K562 (cell line): ENCODE measurements around the gene CATSPER3. TPM values are rescaled to one million over a fixed set of nuclear protein-coding genes. Genes with fewer than 3 reads are reported as not detected.

Source experiments
- ATAC-seq: fragments of 200-7000 bp; cut with Tn5 transposase; 3 replicates; pipeline ENCODE4 v1.9.1; 2020; ENCODE audit warnings: moderate library complexity
- BruUV-seq: library from RNA; stranded (reverse); fragments of 400-500 nt; replicated peaks from 2 replicates; lab custom pipeline; 2021; lab: Mats Ljungman, UMichigan
- CTCF ChIA-PET: fragments of 300-600 bp; formaldehyde crosslinking; extraction: SDS; loops from one replicate; lab custom pipeline; 2021; ENCODE audit warnings: low intra/inter-chr PET ratio; lab: Yijun Ruan, JAX
- POLR2A ChIA-PET: fragments of 300-600, 350-650 bp; sonication (Branson Sonifier 250); formaldehyde crosslinking; extraction: SDS; loops from one replicate; lab custom pipeline; 2021; ENCODE audit warnings: antibody characterized with exemption, inconsistent platforms; lab: Yijun Ruan, JAX
- DNase-seq, 4 experiments: peaks; one replicate each; pipeline versions ENCODE4 v3.0.0 to v3.0.0-alpha.2; 2011 to 2018; ENCODE audit warnings: low spot score in 3 of 4, mixed read lengths in 3 of 4; ENCODE audit errors: extremely low read depth in 1 of 4
- FAIRE-seq: peaks from 2 replicates; lab custom pipeline; 2011; peaks lifted over from hg19 to GRCh38; lab: Jason Lieb, UNC
- H2AFZ ChIP-seq: 2 replicates; pipeline ENCODE4 v1.6.0; 2011; ENCODE audit warnings: low read depth, low read length, control low read depth, inconsistent platforms
- H3K27ac ChIP-seq: fragments of 200-600 bp; 3 replicates; pipeline ENCODE4 v1.8.0; 2011; ENCODE audit warnings: low read depth, mild to moderate bottlenecking, control low read depth, inconsistent platforms, low read length, moderate library complexity, mixed read lengths; ENCODE audit errors: extremely low read depth
- H3K27me3 ChIP-seq, 2 experiments: fragments of 300-600 bp in 1 of 2; 2 replicates in 1 of 2; 3 replicates in 1 of 2; pipeline versions ENCODE4 v1.6.0 to v1.8.0; 2011; ENCODE audit warnings: inconsistent platforms in 2 of 2, low read length in 2 of 2, mild to moderate bottlenecking in 1 of 2, mixed read lengths in 1 of 2, moderate library complexity in 1 of 2; ENCODE audit not compliant: control insufficient read depth in 2 of 2, insufficient read depth in 2 of 2
- H3K36me3 ChIP-seq: fragments of 300-600 bp; 3 replicates; pipeline ENCODE4 v1.8.0; 2011; ENCODE audit warnings: mild to moderate bottlenecking, low read length, inconsistent platforms; ENCODE audit not compliant: control insufficient read depth, insufficient read depth
- H3K4me1 ChIP-seq, 2 experiments: fragments of 200-600 bp in 1 of 2; replicated peaks in 1 of 2; 2 replicates in 1 of 2; 3 replicates in 1 of 2; pipeline versions ENCODE4 v1.5.1 to v1.8.0; 2011; ENCODE audit warnings: inconsistent platforms in 2 of 2, low read length in 2 of 2, mild to moderate bottlenecking in 1 of 2, mixed read lengths in 1 of 2, moderate library complexity in 1 of 2; ENCODE audit not compliant: control insufficient read depth in 2 of 2, insufficient read depth in 2 of 2
- H3K4me2 ChIP-seq: 2 replicates; pipeline ENCODE4 v1.6.1; 2011; ENCODE audit warnings: low read length, control low read depth, inconsistent platforms, mixed read lengths; ENCODE audit not compliant: insufficient read depth
- H3K4me3 ChIP-seq: fragments of 200-600 bp; sonication (generic), shearing (Covaris generic); 2 replicates; pipeline ENCODE4 v1.5.1; 2016; ENCODE audit warnings: control low read depth, inconsistent platforms
- H3K79me2 ChIP-seq: fragments of 200-600 bp; 3 replicates; pipeline ENCODE4 v1.8.0; 2011; ENCODE audit warnings: low read length, inconsistent platforms; ENCODE audit not compliant: control insufficient read depth, insufficient read depth
- H3K9ac ChIP-seq, 2 experiments: 2 replicates each; pipeline versions ENCODE4 v1.6.0 to v1.6.1; 2011; ENCODE audit warnings: low read depth in 2 of 2, low read length in 2 of 2, control low read depth in 1 of 2, inconsistent platforms in 1 of 2, mild to moderate bottlenecking in 1 of 2, mixed read lengths in 1 of 2; ENCODE audit not compliant: insufficient read depth in 1 of 2
- H3K9me1 ChIP-seq: one replicate; pipeline ENCODE4 v1.6.0; 2011; ENCODE audit warnings: inconsistent platforms, mild to moderate bottlenecking, low read length, moderate library complexity; ENCODE audit not compliant: control insufficient read depth, insufficient read depth
- H3K9me3 ChIP-seq: replicated peaks from 2 replicates; pipeline ENCODE4 v1.5.1; 2011; ENCODE audit warnings: low read depth, low read length, inconsistent platforms; ENCODE audit not compliant: control insufficient read depth, insufficient read depth
- H4K20me1 ChIP-seq: replicated peaks from 2 replicates; pipeline ENCODE4 v1.6.1; 2011; ENCODE audit warnings: low read length, inconsistent platforms, mixed read lengths; ENCODE audit not compliant: control insufficient read depth, insufficient read depth
- ELF2 ChIP-seq: fragments of 250-450 bp; sonication (Bioruptor Pico); IDR thresholded peaks from 2 replicates; pipeline ENCODE4 v1.5.0; 2021; ENCODE audit warnings: mild to moderate bottlenecking
- GATA2 ChIP-seq: sonication (generic); formaldehyde crosslinking; IDR thresholded peaks from 2 replicates; pipeline ENCODE4 v1.4.0; 2020; ENCODE audit warnings: mild to moderate bottlenecking, missing genetic modification reagents
- ILF3 ChIP-seq: fragments of 450-650 bp; IDR thresholded peaks from 2 replicates; pipeline ENCODE4 v1.6.1; 2018; ENCODE audit warnings: antibody characterized with exemption, mild to moderate bottlenecking, moderate library complexity, borderline replicate concordance
- POLR2H ChIP-seq: IDR thresholded peaks from 2 replicates; pipeline ENCODE4 v1.6.1; 2016; ENCODE audit warnings: missing genetic modification characterization, low read depth, mild to moderate bottlenecking, control low read depth, missing compliant biosample characterization, moderate library complexity
- SMAD2 ChIP-seq: fragments of 150-350 bp; IDR thresholded peaks from 2 replicates; pipeline ENCODE4 v1.6.1; 2014; ENCODE audit warnings: low read depth, mild to moderate bottlenecking, low read length
- SMARCA5 ChIP-seq: fragments of 450-650 bp; IDR thresholded peaks from 2 replicates; pipeline ENCODE4 v1.6.1; 2016
- XRCC4 ChIP-seq: IDR thresholded peaks from one replicate; pipeline ENCODE4 v1.6.1; 2011; ENCODE audit not compliant: insufficient read depth, insufficient read length; ENCODE audit errors: extremely low read depth
- ZBTB7A ChIP-seq: IDR thresholded peaks from 2 replicates; pipeline ENCODE4 v1.6.1; 2011; ENCODE audit warnings: low read depth, mild to moderate bottlenecking, low read length, moderate library complexity, borderline replicate concordance; ENCODE audit not compliant: control insufficient read depth
- ZNF444 ChIP-seq: fragments of 250-450 bp; sonication (Bioruptor Pico); IDR thresholded peaks from 2 replicates; pipeline ENCODE4 v1.4.0; 2020; ENCODE audit warnings: mild to moderate bottlenecking, moderate library complexity
- ZNF507 ChIP-seq: conservative IDR thresholded peaks from 2 replicates; pipeline ENCODE4 v1.6.1; 2017; ENCODE audit warnings: missing genetic modification characterization, missing compliant biosample characterization
- WGBS: fragments of 100-300 bp; shearing (Covaris generic); methylation state at CpG from one replicate; pipeline ENCODE4 v1.1.6; 2016; ENCODE audit warnings: low coverage, mixed read lengths; ENCODE audit not compliant: insufficient coverage; ENCODE audit errors: missing lambda C conversion rate; 5-methylcytosine and 5-hydroxymethylcytosine counted together
- in situ Hi-C: fragments of 300-500 bp; cut with MboI; formaldehyde crosslinking; loops from 4 replicates; pipeline ENCODE4 v1.15.0; 2018; ENCODE audit warnings: inconsistent platforms, mixed read lengths
- intact Hi-C: fragments of 100-400 bp; cut with micrococcal nuclease; formaldehyde crosslinking; loops from 2 replicates; pipeline ENCODE4 v1.14.2; 2022
- polyA plus RNA-seq, 8 experiments: library from polyadenylated mRNA; depleted of rRNA in 4 of 8; stranded (reverse) in 5 of 8; unstranded in 3 of 8; fragments of >200 nt; fragmentation: Nextera tagmentation in 2 of 8; fragmentation: Illumina TruSeq in 1 of 8; extraction: Ambion mirVana in 2 of 8; extraction: Trizol in 1 of 8; gene quantifications; 2 replicates each; pipeline versions ENCODE4 v1.2.1 to v1.2.3, GENCODE V29; 2011 to 2014; ENCODE audit warnings: inconsistent platforms in 1 of 8, missing spikeins in 1 of 8
- total RNA-seq, 7 experiments: library from RNA; depleted of rRNA in 6 of 7; stranded (reverse); fragments of >200 nt in 6 of 7; fragmentation: Illumina TruSeq in 2 of 7; extraction: Trizol in 2 of 7; gene quantifications; 2 replicates each; pipeline versions ENCODE4 v1.2.1 to v1.2.3, GENCODE V29; 2011 to 2021; ENCODE audit warnings: low replicate concordance in 1 of 7
- TF ChIP-seq, protein P1 (sequence below): fragments of 450-650 bp; IDR thresholded peaks from 2 replicates; pipeline ENCODE4 v1.6.1; 2016; ENCODE audit warnings: borderline replicate concordance
- TF ChIP-seq, protein P2 (sequence below): IDR thresholded peaks from 3 replicates; pipeline ENCODE4 v1.6.1; 2011; ENCODE audit warnings: borderline replicate concordance, mild to moderate bottlenecking, moderate library complexity; ENCODE audit not compliant: insufficient read length; ENCODE audit errors: extremely low read depth
- TF ChIP-seq, protein P3 (sequence below): sonication (generic); formaldehyde crosslinking; IDR thresholded peaks from 2 replicates; pipeline ENCODE4 v1.8.0; 2022; ENCODE audit warnings: mild to moderate bottlenecking, missing genetic modification reagents
- TF ChIP-seq, protein P4 (sequence below): fragments of 250-450 bp; sonication (Bioruptor Pico); IDR thresholded peaks from 2 replicates; pipeline ENCODE4 v1.5.0; 2021; ENCODE audit warnings: mild to moderate bottlenecking, borderline replicate concordance

CATSPER3 gene
- total and polyA plus RNA-seq, 9 of the 15 experiments (the other 6 are each of a cell fraction or from before 2014, with no cell fraction given): 0.14 to 1.5 (median 0.49) TPM

DNA sequence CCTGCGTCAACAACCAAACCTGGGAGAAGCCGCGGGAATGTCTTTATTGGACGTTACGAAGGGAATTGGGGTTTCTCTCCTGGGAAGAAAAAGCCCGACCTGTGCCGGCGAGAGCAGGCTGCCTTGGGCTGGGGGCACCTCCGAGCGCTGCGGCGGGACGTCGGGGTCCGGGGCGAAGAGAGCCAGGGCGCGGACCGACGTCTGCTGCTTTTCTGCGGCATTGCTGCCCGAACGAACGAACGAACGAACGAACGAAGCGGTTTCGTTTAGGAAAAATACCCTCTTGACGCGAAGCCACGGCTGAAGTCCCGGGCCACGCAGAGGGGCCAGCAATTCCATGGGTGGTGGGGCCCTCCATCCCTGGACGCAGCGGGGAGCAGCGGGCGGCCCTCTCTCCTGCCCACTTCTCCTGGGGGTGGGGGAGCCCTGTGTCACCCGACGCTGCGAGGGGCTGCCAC lies 71.1 kb downstream of the CATSPER3 start:
- no TSS peak for BruUV-seq
- ChIA-PET POLR2A (interaction anchor here (0.6 kb wide), 1 partner anchor 994 kb away, joined by 4 read pairs; no protein-coding TSS in a partner anchor), CTCF (no interaction called here)
- no peak overlapping the region for H2AFZ ChIP-seq
- H3K4me1 ChIP-seq: peaks cover 19 to 29% of the 10 kb centered on the region in 2 experiments
- intact Hi-C loops: no loop called here
- no peak overlapping the region for H3K9ac ChIP-seq
- H3K4me3 ChIP-seq: no peak overlapping the region
- H3K4me2 ChIP-seq: no peak overlapping the region
- H3K79me2 ChIP-seq: peaks cover 16% of the 10 kb centered on the region
- WGBS: 95% methylated on average over 34 of the region's 42 CpGs
- no peak overlapping the region for H3K27ac ChIP-seq
- H4K20me1 ChIP-seq: no peaks in the 10 kb centered on the region
- FAIRE-seq (no peak), DNase-seq (no peak), ATAC-seq (no peak)
- no peaks in the 10 kb centered on the region; the same call in 2 of the 3 replicates for H3K36me3 ChIP-seq
- no peaks in the 10 kb centered on the region for H3K9me1 ChIP-seq
- in situ Hi-C loops: no loop called here
- H3K27me3 ChIP-seq: no peaks in the 10 kb centered on the region
- no peaks in the 10 kb centered on the region for H3K9me3 ChIP-seq
- TF ChIP-seq POLR2H (tag): no peak
- TF ChIP-seq, protein P1, sequence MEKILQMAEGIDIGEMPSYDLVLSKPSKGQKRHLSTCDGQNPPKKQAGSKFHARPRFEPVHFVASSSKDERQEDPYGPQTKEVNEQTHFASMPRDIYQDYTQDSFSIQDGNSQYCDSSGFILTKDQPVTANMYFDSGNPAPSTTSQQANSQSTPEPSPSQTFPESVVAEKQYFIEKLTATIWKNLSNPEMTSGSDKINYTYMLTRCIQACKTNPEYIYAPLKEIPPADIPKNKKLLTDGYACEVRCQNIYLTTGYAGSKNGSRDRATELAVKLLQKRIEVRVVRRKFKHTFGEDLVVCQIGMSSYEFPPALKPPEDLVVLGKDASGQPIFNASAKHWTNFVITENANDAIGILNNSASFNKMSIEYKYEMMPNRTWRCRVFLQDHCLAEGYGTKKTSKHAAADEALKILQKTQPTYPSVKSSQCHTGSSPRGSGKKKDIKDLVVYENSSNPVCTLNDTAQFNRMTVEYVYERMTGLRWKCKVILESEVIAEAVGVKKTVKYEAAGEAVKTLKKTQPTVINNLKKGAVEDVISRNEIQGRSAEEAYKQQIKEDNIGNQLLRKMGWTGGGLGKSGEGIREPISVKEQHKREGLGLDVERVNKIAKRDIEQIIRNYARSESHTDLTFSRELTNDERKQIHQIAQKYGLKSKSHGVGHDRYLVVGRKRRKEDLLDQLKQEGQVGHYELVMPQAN: no peak
- no peak for TF ChIP-seq SMARCA5
- no peak for TF ChIP-seq ELF2 (CRISPR knock-in tag)
- TF ChIP-seq ILF3: no peak
- no peak for TF ChIP-seq ZNF507 (tag)
- TF ChIP-seq, protein P2, sequence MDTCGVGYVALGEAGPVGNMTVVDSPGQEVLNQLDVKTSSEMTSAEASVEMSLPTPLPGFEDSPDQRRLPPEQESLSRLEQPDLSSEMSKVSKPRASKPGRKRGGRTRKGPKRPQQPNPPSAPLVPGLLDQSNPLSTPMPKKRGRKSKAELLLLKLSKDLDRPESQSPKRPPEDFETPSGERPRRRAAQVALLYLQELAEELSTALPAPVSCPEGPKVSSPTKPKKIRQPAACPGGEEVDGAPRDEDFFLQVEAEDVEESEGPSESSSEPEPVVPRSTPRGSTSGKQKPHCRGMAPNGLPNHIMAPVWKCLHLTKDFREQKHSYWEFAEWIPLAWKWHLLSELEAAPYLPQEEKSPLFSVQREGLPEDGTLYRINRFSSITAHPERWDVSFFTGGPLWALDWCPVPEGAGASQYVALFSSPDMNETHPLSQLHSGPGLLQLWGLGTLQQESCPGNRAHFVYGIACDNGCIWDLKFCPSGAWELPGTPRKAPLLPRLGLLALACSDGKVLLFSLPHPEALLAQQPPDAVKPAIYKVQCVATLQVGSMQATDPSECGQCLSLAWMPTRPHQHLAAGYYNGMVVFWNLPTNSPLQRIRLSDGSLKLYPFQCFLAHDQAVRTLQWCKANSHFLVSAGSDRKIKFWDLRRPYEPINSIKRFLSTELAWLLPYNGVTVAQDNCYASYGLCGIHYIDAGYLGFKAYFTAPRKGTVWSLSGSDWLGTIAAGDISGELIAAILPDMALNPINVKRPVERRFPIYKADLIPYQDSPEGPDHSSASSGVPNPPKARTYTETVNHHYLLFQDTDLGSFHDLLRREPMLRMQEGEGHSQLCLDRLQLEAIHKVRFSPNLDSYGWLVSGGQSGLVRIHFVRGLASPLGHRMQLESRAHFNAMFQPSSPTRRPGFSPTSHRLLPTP: no peak
- TF ChIP-seq ZBTB7A: no peak
- no peak for TF ChIP-seq SMAD2
- TF ChIP-seq, protein P3, sequence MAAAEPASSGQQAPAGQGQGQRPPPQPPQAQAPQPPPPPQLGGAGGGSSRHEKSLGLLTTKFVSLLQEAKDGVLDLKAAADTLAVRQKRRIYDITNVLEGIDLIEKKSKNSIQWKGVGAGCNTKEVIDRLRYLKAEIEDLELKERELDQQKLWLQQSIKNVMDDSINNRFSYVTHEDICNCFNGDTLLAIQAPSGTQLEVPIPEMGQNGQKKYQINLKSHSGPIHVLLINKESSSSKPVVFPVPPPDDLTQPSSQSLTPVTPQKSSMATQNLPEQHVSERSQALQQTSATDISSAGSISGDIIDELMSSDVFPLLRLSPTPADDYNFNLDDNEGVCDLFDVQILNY (CRISPR knock-in tag): no peak
- TF ChIP-seq XRCC4: no peak
- TF ChIP-seq GATA2 (CRISPR knock-in tag): no peak
- TF ChIP-seq, protein P4, sequence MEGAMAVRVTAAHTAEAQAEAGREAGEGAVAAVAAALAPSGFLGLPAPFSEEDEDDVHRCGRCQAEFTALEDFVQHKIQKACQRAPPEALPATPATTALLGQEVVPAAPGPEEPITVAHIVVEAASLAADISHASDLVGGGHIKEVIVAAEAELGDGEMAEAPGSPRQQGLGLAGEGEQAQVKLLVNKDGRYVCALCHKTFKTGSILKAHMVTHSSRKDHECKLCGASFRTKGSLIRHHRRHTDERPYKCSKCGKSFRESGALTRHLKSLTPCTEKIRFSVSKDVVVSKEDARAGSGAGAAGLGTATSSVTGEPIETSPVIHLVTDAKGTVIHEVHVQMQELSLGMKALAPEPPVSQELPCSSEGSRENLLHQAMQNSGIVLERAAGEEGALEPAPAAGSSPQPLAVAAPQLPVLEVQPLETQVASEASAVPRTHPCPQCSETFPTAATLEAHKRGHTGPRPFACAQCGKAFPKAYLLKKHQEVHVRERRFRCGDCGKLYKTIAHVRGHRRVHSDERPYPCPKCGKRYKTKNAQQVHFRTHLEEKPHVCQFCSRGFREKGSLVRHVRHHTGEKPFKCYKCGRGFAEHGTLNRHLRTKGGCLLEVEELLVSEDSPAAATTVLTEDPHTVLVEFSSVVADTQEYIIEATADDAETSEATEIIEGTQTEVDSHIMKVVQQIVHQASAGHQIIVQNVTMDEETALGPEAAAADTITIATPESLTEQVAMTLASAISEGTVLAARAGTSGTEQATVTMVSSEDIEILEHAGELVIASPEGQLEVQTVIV (CRISPR knock-in tag): no peak
- no peak for TF ChIP-seq ZNF444 (CRISPR knock-in tag)
